Stimulated activated memory B cell treated with anti-CD40 and anti-IgM and Interleukin-4, amounts not matched to agents 10 μg/mL and 1 μg/mL and 100 μg/mL, for 72 hours (primary cell): Measurements from ENCODE around the gene STK32B.
"Not testable (repeated sequence)": the region's sequence is repeated elsewhere in the genome, so short reads cannot be mapped to it uniquely, and the experiment has no call there.

ENCODE experiments used
- ATAC-seq: fragments of 150-1000 bp; cut with Tn5 transposase; 2 replicates; pipeline ENCODE4 v1.10.0; 2021
- H3K27ac Mint-ChIP-seq: one replicate; pipeline ENCODE4 v1.8.0; 2022; ENCODE audit warnings: mild to moderate bottlenecking, mixed read lengths
- H3K27me3 Mint-ChIP-seq: one replicate; pipeline ENCODE4 v1.8.0; 2022; ENCODE audit warnings: mixed read lengths
- H3K36me3 Mint-ChIP-seq: one replicate; pipeline ENCODE4 v1.8.0; 2022; ENCODE audit warnings: mixed read lengths
- H3K4me1 Mint-ChIP-seq: one replicate; pipeline ENCODE4 v1.8.0; 2022; ENCODE audit warnings: mixed read lengths
- H3K4me3 Mint-ChIP-seq: one replicate; pipeline ENCODE4 v1.8.0; 2022; ENCODE audit warnings: mild to moderate bottlenecking, moderate library complexity, mixed read lengths
- H3K9me3 Mint-ChIP-seq: one replicate; pipeline ENCODE4 v1.8.0; 2022; ENCODE audit warnings: mixed read lengths

Gene STK32B

GRCh38 chr4:5280069-5280468 is 228.8 kb downstream of the STK32B start:
- H3K4me1 Mint-ChIP-seq, H3K36me3 Mint-ChIP-seq, H3K9me3 Mint-ChIP-seq, H3K27me3 Mint-ChIP-seq, H3K4me3 Mint-ChIP-seq, ATAC-seq, H3K27ac Mint-ChIP-seq: not testable (repeated sequence)

GRCh38 chr4:5280828-5281227 is 229.5 kb downstream of the STK32B start:
- peaks cover 9% of the 10 kb centered on the region for H3K4me1 Mint-ChIP-seq
- H3K36me3 Mint-ChIP-seq = no peaks in the 10 kb centered on the region
- no peak overlapping the region for H3K27ac Mint-ChIP-seq
- peak; percentile 78 for ATAC-seq
- H3K4me3 Mint-ChIP-seq = no peak overlapping the region
- H3K27me3 Mint-ChIP-seq = peaks cover 8% of the 10 kb centered on the region
- peaks cover 2% of the 10 kb centered on the region for H3K9me3 Mint-ChIP-seq

GRCh38 chr4:5283837-5284236 is 232.6 kb downstream of the STK32B start:
- Mint-ChIP-seq H3K36me3 (no peaks in the 10 kb centered on the region), H3K27me3 (peaks cover 8% of the 10 kb centered on the region), H3K4me1 (peaks cover 9% of the 10 kb centered on the region), H3K4me3 (no peak overlapping the region), H3K27ac (no peak overlapping the region), H3K9me3 (peaks cover 2% of the 10 kb centered on the region)
- ATAC-seq = no peak

GRCh38 chr4:5284517-5284916 is 233.2 kb downstream of the STK32B start:
- peaks cover 9% of the 10 kb centered on the region for H3K4me1 Mint-ChIP-seq
- H3K9me3 Mint-ChIP-seq = peaks cover 2% of the 10 kb centered on the region
- H3K36me3 Mint-ChIP-seq = no peaks in the 10 kb centered on the region
- H3K4me3 Mint-ChIP-seq = no peak overlapping the region
- ATAC-seq = no peak
- peaks cover 8% of the 10 kb centered on the region for H3K27me3 Mint-ChIP-seq
- no peak overlapping the region for H3K27ac Mint-ChIP-seq

- Mint-ChIP-seq H3K9me3 (peaks cover 11% of the 10 kb centered on the region), H3K36me3 (no peaks in the 10 kb centered on the region), H3K4me3 (no peak overlapping the region), H3K27me3 (peaks cover 1% of the 10 kb centered on the region), H3K27ac (no peak overlapping the region), H3K4me1 (no peaks in the 10 kb centered on the region)
- no peak for ATAC-seq
Measured at GRCh38 chr4:5292101-5292500, 240.8 kb downstream of the STK32B start.

- H3K27ac Mint-ChIP-seq, H3K4me1 Mint-ChIP-seq, H3K27me3 Mint-ChIP-seq, H3K36me3 Mint-ChIP-seq, ATAC-seq, H3K4me3 Mint-ChIP-seq: not testable (repeated sequence)
- peaks cover 18% of the 10 kb centered on the region for H3K9me3 Mint-ChIP-seq
Measured at GRCh38 chr4:5298000-5298787, 246.9 kb downstream of the STK32B start.

- peaks cover 13% of the 10 kb centered on the region for H3K9me3 Mint-ChIP-seq
- H3K27ac Mint-ChIP-seq = no peak overlapping the region
- H3K4me1 Mint-ChIP-seq = no peaks in the 10 kb centered on the region
- no peaks in the 10 kb centered on the region for H3K36me3 Mint-ChIP-seq
- peaks cover 8% of the 10 kb centered on the region for H3K27me3 Mint-ChIP-seq
- H3K4me3 Mint-ChIP-seq = no peak overlapping the region
- no peak for ATAC-seq
Measured at GRCh38 chr4:5300283-5300682, 249.0 kb downstream of the STK32B start.

GRCh38 chr4:5307928-5308327 is 256.6 kb downstream of the STK32B start:
- H3K9me3 Mint-ChIP-seq = peaks cover 11% of the 10 kb centered on the region
- H3K4me3 Mint-ChIP-seq = no peak overlapping the region
- H3K36me3 Mint-ChIP-seq = no peaks in the 10 kb centered on the region
- no peak for ATAC-seq
- H3K27ac Mint-ChIP-seq = no peak overlapping the region
- peaks cover 9% of the 10 kb centered on the region for H3K27me3 Mint-ChIP-seq
- H3K4me1 Mint-ChIP-seq = no peaks in the 10 kb centered on the region

GRCh38 chr4:5322321-5322720 is 271.0 kb downstream of the STK32B start:
- no peaks in the 10 kb centered on the region for H3K36me3 Mint-ChIP-seq

GRCh38 chr4:5330339-5330989 is 279.2 kb downstream of the STK32B start:
- ATAC-seq = no peak
- Mint-ChIP-seq H3K27ac (no peak overlapping the region), H3K4me1 (no peaks in the 10 kb centered on the region), H3K36me3 (no peaks in the 10 kb centered on the region), H3K4me3 (no peak overlapping the region), H3K27me3 (no peaks in the 10 kb centered on the region), H3K9me3 (peaks cover 11% of the 10 kb centered on the region)

More at GRCh38 chr4:5322321-5322720, 271.0 kb downstream of the STK32B start:
- Mint-ChIP-seq H3K27me3 (no peaks in the 10 kb centered on the region), H3K9me3 (peaks cover 17% of the 10 kb centered on the region), H3K27ac (no peak overlapping the region), H3K4me3 (no peak overlapping the region), H3K4me1 (no peaks in the 10 kb centered on the region)
- no peak for ATAC-seq

- no peaks in the 10 kb centered on the region for H3K4me1 Mint-ChIP-seq
- peaks cover 6% of the 10 kb centered on the region for H3K9me3 Mint-ChIP-seq
- no peak overlapping the region for H3K4me3 Mint-ChIP-seq
- no peak for ATAC-seq
- no peak overlapping the region for H3K27ac Mint-ChIP-seq
- H3K27me3 Mint-ChIP-seq = no peaks in the 10 kb centered on the region
- no peaks in the 10 kb centered on the region for H3K36me3 Mint-ChIP-seq
Measured at GRCh38 chr4:5337731-5338130, 286.5 kb downstream of the STK32B start.

GRCh38 chr4:5338531-5338930 is 287.3 kb downstream of the STK32B start:
- Mint-ChIP-seq H3K27ac (no peak overlapping the region), H3K27me3 (no peaks in the 10 kb centered on the region), H3K36me3 (no peaks in the 10 kb centered on the region), H3K4me1 (no peaks in the 10 kb centered on the region), H3K4me3 (no peak overlapping the region), H3K9me3 (peaks cover 6% of the 10 kb centered on the region)
- no peak for ATAC-seq

GRCh38 chr4:5340991-5341451 is 289.7 kb downstream of the STK32B start:
- H3K4me3 Mint-ChIP-seq = no peak overlapping the region
- no peaks in the 10 kb centered on the region for H3K27me3 Mint-ChIP-seq
- H3K27ac Mint-ChIP-seq = no peak overlapping the region
- no peaks in the 10 kb centered on the region for H3K4me1 Mint-ChIP-seq
- H3K9me3 Mint-ChIP-seq = peaks cover 3% of the 10 kb centered on the region
- no peak for ATAC-seq
- no peaks in the 10 kb centered on the region for H3K36me3 Mint-ChIP-seq

GRCh38 chr4:5341526-5341925 is 290.2 kb downstream of the STK32B start:
- Mint-ChIP-seq H3K4me3 (no peak overlapping the region), H3K36me3 (no peaks in the 10 kb centered on the region), H3K27ac (no peak overlapping the region), H3K9me3 (peaks cover 3% of the 10 kb centered on the region), H3K27me3 (no peaks in the 10 kb centered on the region), H3K4me1 (no peaks in the 10 kb centered on the region)
- no peak for ATAC-seq

- Mint-ChIP-seq H3K9me3 (peaks cover 3% of the 10 kb centered on the region), H3K27ac (no peak overlapping the region), H3K4me3 (no peak overlapping the region), H3K4me1 (no peaks in the 10 kb centered on the region), H3K27me3 (no peaks in the 10 kb centered on the region), H3K36me3 (no peaks in the 10 kb centered on the region)
- ATAC-seq = no peak
Measured at GRCh38 chr4:5355846-5356245, 304.6 kb downstream of the STK32B start.

- H3K4me1 Mint-ChIP-seq = no peaks in the 10 kb centered on the region
Measured at GRCh38 chr4:5357870-5358269, 306.6 kb downstream of the STK32B start.

More at GRCh38 chr4:5357870-5358269, 306.6 kb downstream of the STK32B start:
- no peaks in the 10 kb centered on the region for H3K36me3 Mint-ChIP-seq
- no peak overlapping the region for H3K27ac Mint-ChIP-seq
- no peak overlapping the region for H3K4me3 Mint-ChIP-seq
- no peak for ATAC-seq
- H3K27me3 Mint-ChIP-seq = no peaks in the 10 kb centered on the region
- peaks cover 5% of the 10 kb centered on the region for H3K9me3 Mint-ChIP-seq
